COLO829 (cell line): ENCODE measurements around the gene SREBF2.
"Not testable (repeated sequence)": the region's sequence is repeated elsewhere in the genome, so short reads cannot be mapped to it uniquely, and the experiment has no call there.

Source experiments
- DNase-seq: peaks from one replicate; pipeline ENCODE4 v3.0.0; 2012; ENCODE audit warnings: low spot score

The SREBF2 gene

DNA sequence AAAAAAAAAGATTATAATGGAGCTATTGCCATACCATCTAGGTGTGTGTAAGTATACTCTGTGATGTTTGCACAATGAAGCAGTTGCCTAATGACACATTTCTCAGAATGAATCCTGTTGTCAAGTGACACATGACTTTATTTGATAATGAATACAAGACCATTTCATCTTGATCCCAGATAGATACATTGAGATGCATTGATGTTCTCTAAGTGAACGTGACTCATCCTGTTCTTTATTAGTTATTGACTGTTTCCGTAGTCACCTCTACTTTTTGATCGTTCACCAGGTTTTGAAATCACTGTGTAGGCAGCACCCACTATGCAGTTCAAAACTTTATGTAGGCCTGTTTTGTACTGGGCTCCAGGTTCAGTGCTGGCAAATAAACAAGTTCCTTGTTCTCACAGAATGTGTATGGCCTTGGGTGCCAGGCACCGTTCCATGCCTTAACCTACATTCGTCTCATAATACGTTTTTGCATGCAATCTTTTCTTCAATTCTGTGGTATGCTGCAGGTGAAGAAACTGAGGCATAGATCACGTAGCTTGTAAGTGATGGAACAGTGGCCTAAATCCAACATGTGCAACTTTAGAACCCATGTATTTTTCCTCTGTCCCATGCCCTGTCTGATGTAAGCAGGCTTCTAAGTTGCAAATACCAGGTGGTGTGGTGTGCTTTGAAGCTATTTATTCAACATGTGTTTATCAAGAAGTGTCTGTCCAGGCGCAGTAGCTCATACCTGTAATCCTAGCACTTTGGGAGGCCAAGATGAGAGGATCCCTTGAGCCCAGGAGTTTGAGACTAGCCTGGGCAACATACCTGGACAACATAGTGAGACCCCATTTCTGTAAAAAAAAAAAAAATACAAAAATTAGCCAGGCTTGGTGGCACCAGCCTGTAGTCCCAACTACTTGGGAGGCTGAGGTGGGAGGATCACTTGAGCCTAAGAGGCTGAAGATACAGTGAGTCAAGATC is 10.4 kb downstream of the SREBF2 start:
- DNase-seq: no peak

DNA sequence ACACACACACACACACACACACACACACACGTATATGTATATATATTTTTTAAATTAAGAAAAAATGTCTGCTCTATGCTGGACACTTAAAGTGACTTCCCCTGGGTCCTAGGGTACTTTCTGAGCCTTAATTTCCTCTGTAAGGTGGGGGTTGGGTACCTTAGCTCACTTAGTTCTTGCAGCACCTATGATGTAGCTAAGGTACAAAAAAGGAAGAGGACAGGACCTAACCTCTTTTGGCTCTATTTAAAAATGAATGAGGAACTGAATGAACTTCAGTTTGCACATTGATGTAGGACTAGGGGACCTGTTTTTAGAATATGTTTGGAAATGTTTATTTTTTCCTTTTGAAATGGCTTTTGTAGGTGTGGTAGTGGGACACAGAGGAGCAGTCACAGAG is 11.1 kb downstream of the SREBF2 start:
- DNase-seq: no peak

DNA sequence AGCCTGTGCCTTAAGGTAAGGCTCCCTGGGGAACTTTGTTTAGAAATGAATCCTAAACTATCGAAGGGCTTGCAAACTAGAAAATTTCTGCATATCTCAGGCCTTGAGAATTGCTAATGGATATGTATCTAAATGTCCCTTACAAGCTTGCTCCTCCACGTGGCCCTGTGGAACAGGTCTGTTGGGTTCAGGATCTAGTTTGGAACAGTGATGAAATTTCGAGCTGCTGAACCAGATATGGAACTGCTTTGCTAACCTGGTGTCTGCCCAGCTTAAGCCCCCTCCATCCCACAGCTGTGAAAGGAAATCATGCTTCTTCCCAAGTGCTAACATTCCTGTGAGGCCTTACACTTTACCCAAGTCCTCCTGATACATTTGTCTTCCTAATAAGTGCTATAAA is 11.6 kb downstream of the SREBF2 start:
- no peak for DNase-seq

DNA sequence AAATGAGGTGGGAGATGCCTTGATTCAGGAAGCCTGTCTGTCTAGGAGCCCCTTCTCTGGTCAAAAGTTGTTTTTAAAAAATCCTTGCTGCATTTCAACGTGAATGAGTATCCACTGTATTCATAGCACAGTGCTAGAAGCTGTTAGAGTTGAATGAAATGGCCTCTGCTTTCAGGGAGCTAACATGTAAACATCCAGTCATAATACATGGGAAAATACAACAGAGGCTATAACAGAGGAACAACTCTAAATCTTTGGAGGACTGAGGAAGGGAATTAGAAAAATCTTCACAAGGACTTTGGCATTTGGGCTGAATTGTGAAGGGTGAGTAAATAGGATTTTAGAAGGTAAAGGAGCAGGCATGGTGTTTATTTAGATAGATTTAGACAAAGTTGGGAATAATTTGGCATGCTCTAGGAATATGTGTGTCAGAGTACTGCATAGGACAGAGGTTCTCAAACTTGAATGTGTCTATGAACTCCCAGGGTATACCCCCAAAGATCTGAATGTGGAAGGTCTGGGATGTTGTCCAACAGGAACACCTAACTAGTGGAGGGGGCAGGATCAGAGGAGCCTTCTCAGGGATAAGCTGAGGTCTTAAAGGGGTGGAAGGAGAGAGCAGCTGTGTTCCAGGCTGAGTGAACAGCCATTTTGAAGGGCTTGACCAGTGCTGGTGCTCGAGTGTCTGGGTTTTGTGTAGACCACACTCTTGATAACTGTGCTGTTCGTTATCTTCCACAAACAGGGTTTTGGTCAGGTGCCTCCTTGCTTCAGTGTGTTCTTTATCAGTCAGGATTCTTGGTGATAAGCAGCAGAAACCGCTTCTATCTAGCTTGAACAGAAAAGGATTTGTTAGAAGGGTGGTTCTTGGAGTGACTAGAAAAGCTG is 12.7 kb downstream of the SREBF2 start:
- DNase-seq: no peak

DNA sequence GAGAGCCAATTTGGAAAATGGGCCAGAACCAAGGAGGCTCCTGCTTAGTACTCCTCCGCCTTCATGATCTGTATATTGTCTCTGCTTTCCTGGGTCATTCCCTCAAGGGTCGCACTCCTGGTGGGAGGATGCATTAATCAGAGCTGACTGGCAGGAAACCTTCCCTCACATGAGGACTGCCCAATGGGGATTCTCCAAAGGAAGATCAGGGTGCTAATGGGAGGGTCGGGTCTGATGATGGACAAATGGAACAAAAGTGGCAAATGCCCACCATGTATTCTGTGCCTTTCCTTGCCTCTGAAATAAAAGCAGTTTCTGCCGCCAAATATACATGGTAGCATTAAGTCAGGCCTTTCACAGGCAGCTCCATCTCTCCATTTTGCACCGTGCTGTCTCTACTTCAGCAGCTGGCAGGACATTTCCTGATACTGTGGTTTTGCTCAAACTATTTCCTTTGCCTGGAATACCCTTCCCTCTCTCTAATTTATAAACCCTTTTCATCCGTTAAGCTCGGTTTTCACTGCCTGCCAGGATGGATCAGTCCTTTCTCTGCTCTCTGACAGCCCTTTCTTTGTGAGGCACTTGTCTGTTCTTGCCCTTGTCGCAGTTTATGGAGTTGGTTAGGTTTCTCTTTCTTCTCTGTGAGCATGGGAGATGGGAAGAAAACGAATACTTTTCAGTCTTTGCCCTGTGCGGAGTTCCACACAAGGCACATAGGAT is 13.5 kb downstream of the SREBF2 start:
- DNase-seq: no peak

DNA sequence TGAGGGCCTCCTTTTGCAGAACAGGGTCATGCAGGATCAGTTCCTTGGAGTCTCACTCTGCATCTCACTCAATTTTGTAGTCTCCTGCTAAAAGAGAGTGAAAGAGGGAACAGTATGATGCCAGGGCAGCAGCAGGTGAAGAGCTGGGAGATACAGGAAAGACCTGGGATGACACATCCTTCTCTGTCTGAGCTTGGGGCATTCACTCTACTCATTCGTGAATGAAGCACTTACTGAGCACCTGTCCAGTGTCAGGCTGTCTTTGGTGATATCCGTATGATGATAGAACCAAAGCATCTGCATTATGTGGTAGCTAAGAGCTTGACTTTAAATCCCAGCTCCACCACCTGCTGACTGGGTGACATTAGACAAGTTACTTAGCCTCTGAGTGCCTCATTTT is 14.4 kb downstream of the SREBF2 start:
- no peak for DNase-seq

DNA sequence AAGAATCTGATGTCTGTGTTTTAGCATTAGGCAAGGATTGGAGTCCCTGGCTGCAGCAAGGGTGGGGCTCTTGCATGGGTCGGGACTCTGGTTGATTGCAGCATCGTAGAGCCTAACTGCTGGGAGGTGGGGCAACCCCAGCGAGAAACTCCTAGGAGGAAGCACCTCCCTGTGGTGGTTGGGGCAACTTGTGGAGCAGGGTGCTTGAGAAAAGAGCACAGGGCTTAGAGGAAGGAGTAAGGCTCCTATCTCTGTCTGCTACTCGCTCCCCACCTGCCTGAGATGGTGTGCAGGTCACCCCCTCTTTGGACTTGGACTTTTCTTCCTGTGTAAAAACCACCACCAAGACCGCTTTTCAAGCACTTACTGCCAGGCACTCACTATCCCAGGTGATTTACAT is 15.6 kb downstream of the SREBF2 start:
- no peak for DNase-seq

DNA sequence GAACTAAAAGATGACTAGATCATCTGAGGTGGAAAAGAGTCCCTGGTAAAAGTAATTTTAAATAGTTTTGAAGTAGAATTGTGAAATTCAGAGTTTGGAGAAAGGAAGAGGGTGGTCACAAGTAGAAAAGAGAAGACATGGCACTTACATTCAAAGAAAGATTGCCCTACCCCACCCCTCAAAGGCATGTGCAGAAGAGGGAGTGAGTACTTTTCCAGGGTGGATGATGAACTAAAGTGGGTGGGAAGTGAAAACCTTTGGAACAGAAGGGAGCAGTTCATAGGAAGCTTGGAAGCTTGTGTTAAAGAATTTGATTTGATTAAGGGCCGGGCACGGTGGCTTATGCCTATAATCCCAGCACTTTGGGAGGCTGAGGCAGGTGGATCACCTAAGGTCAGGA is 23.6 kb downstream of the SREBF2 start:
- DNase-seq: no peak

DNA sequence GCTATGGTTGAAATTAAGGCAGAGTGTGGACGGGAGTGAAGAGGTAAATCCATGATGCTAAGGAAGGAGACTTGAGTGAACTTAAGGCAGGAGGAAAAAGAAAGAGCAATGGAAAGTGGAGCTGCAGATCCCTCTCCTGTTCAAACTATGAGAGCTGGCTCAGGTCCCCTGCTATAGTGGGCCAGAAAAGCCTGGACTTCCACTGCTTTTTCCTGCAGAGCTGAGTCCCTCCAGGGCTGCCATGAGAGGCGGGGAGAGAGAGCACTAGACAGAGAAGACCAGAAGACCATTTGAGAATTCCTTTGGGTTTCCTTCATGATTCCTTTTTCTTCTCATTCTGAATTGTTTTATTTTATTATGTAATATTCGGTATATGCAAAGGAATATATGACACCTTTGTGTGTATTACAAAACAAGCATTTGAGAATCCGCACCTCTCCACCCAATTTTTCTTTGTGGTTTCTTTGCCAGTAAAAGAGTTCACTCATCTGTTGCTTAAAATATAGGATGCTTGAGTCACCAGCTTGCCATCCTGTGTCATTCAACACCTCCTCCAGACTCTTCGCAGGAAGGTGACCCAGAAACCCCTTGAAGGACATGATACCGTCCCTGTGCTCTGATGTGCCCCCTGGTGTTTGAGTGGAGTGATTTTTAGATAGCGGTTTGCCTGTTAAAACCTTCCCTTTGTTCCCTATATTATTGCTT is 24.4 kb downstream of the SREBF2 start:
- peak; percentile 82 for DNase-seq

DNA sequence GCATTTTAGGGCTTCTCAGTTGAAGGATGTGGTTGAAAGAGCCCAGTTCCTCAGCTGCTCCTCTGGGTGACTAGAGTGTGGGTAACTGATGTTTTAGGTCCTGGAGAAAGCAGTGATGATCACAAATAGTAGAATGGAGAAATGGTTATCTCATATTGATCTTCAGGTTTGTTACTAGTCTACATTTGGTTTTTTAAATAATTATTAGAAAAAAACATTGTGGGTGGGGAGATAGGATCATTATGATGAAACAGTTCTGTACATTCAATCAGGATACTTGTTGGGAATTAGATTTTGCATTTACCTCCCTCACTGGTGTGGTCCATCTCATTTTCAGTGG is 24.9 kb downstream of the SREBF2 start:
- DNase-seq: no peak

DNA sequence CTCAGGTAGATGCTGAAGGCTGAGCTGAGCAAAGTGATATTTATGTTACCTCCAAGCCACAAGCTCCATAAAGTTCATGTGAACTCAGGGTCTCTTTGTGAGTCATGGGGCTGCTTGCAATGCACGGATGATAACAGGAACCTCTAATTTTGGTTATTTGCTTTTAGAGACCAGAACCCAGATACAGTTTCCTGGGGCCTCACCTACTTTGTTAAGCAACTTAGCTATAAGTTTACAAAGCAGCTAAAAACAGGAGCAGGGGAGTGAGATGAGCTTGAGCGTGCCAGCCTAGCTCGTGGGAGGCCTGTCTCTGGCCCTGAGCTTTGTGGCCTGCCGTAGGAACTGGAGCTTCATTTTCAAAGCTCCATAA is 29.2 kb downstream of the SREBF2 start:
- DNase-seq: no peak

DNA sequence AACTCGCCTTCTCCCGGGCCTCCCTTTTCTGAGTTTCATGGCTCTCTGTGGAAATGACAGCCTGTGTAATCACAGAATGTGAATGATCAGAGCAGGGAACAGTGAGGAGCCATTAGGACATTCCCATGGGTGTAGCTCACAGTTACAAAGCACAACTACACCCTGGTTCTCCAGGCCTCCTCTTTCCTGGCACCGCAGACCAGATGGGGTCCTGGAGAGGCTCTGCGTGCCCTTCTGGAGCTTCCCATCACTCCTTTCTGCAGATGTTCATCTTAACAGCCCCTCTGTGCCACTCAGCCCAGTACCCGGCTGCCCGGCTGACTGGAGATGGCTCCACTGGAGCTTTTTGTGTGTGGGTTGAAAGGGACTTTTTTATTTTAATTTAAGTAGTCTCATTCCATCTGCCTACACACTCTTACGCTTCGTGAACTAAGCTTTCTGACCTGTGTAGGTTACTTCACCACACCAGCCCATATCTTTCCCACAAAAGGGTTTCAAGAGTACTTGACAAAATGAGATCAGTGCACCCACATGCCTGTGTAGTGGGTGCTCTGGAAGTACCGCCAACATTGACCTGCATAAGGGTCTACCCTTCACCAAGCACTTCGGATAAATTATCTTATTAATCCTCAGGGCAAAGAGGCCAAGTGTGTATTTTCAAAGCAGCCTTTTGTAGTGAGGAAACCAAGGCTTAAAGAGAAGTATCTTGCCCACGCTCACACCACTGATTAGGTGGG is 29.8 kb downstream of the SREBF2 start:
- DNase-seq: no peak

DNA sequence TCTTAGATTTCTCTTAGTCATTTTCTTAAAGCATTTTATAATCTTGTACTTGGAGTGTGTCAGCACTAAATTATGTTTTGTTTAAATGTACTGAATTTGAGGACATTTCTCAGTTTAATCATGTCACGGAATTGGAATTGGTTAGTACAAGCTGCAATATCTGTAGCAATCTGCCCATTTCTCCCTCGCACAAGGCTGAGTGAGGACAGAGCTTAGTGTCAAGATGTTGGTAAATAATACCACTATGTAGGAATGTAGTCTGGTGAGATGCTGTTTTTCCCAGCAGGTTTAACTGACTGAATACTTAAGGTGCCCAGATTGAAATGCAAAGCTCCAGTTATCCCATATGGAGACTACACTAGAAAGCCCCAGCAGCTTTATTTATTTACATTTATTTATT is 30.6 kb downstream of the SREBF2 start:
- no peak for DNase-seq

DNA sequence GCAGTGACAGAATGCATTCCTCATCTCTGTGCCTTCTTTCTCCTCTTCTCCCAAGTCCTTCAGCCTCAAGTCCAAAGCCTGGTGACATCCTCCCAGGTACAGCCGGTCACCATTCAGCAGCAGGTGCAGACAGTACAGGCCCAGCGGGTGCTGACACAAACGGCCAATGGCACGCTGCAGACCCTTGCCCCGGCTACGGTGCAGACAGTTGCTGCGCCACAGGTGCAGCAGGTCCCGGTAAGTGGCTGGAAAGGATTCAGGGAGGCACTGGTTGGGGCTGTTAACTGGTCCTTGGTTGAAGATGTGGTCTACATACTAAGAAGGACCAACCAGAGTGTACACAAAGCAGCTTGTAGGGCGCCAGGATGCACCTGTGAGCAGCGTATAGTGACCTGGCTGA is 35.7 kb downstream of the SREBF2 start:
- DNase-seq: no peak

DNA sequence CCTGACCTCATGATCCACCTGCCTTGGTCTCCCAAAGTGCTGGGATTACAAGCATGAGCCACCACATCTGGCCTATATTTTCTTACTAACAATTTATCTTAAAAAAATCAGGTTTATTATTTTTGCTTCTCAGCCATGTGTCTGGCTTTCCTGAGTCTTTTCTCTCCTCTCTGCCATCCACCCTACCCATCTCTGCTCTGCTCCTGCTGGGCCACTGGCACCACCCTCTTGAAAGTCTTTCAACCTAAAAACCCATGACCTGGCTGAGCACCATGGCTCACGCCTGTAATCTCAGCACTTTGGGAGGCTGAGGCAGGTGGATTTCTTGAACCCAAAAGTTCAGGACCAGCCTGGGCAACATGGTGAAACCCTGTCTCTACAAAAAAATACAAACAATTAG is 37.2 kb downstream of the SREBF2 start:
- DNase-seq: not testable (repeated sequence)

DNA sequence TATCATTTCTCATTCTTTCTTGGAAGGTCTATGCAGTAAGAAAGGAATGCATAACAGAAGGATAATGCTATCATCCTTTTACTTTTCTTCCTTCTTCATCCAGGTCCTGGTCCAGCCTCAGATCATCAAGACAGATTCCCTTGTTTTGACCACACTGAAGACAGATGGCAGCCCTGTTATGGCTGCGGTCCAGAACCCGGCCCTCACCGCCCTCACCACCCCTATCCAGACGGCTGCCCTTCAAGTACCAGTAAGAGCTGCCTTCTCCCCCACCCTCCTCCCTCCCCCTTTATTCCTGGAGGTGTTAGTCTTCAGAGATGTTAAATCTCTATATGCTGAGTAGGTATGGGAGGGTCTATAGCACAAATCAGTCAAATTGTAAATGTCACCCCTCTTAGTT is 37.9 kb downstream of the SREBF2 start:
- DNase-seq: no peak

DNA sequence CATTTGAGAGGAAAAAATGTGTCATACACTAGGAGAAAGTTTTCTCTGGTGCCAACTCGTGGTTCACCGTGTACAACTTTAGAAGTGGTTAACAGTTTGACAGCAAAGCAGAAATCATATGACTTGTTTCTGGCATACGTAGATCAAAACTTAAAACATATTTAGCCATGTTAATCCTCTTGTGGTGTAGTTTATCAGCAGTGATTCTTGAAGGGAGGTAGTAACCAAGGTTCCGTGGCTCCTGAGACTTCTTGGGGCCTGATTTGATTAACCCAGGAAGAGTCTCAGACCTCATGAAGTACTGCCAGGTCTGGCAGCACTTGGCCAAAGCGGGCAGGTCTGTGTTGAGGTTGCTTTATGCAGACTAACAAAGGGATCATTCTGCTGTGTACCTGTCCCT is 40.5 kb downstream of the SREBF2 start:
- DNase-seq: no peak

DNA sequence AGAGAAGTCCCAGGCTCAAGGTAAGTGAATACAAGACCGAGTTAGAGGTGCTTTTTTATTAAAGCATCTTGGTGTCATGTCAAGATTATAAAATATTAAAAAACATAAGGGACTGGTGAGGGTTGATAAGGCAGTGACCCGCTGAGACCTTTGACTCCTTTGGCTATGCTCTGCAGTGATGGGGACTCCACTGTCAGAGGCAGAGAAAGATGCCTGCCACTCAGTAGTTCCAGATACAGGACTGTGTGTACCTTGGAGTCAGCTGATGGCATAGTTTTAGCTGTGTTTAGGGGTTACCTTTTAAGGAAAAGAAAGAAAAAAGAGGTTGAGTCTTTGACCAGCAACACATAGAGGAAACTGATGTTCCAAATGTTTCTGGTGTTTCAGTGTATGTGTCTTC is 41.2 kb downstream of the SREBF2 start:
- DNase-seq: no peak

DNA sequence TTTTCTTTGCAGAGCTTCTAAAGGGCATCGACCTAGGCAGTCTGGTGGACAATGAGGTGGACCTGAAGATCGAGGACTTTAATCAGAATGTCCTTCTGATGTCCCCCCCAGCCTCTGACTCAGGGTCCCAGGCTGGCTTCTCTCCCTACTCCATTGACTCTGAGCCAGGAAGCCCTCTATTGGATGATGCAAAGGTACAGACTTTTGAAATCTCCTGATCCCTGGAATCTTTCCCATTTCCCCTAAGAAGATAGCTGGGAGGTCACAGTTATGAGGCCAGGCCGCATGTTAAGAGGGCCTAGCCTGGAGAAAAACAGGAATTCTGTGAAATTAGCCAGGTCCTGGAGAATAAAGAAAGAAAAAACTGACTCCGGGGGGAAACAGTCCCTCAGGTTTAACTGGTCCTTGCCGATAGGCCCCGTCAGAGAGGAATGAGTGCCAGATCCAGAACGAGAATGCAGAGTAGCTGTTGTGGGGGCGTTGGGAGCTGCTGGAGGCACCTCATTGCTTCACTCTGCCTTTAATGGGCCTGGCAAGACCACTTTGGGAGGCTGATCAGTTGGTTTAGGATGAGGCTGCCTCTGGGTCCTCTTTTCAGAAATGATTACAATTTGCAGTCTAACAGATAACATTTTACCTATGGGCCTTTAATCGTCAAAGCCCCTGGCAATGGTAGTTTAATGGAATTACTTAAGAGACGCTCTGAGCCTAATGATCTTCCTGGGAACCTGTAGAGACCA is 42.8 kb downstream of the SREBF2 start:
- no peak for DNase-seq

DNA sequence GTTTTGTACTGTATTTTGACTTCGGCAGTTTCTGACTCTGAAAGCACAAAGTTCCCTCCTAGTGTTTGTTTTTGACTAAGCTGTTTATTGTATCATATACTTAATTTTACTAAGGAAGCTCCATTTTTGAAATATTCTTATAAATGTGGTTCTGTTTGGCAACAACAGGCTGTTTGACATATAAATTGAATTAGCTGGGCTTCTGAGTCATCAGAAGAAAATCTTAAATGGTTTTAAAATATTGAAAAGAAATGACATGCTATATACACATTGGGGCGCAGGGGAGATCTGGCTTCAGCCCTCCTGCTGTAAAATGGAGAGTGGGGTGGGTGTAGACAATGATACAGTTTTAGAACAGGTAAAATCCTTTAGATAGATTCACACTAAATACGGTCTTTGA is 43.4 kb downstream of the SREBF2 start:
- DNase-seq: no peak

DNA sequence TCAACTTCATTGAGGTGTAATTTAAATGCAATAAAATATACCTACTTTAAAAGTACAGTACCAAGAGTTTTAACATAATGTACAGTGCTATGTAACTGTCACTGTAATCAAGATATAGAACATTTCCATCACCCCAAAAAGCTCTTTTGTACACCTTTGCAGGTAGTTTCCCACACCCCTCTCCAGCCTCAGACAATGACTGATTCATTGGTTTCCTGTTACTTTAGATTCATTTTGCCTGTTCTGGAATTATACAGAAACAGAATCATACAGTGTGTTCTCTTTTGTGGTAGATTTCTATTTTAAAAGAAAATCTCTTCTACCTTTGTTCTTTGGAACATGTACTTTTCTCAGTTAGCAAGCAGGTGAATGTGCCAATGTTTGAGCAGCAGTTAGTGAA is 43.8 kb downstream of the SREBF2 start:
- DNase-seq: no peak
